GM12878 (cell line): ENCODE results near the gene SCRT2. TPM values are rescaled to one million over a fixed set of nuclear protein-coding genes. Genes with fewer than 3 reads are reported as not detected.

Experiments
- ATAC-seq: fragments of 200-7000 bp; cut with Tn5 transposase; 3 replicates; pipeline ENCODE4 v1.9.1; 2020; ENCODE audit warnings: mild to moderate bottlenecking, moderate library complexity
- BruUV-seq: library from RNA; stranded (reverse); fragments of 400-500 nt; replicated peaks from 2 replicates; lab custom pipeline; 2021; lab: Mats Ljungman, UMichigan
- CTCF ChIA-PET: fragments of 300-600 bp; sonication (Branson Sonifier 250); formaldehyde crosslinking; extraction: SDS; loops from one replicate; lab custom pipeline; 2021; ENCODE audit warnings: inconsistent platforms; lab: Yijun Ruan, JAX
- POLR2A ChIA-PET: fragments of 350-600 bp; formaldehyde crosslinking; extraction: SDS; loops from one replicate; lab custom pipeline; 2021; ENCODE audit warnings: inconsistent platforms; lab: Charles Lee
- RAD21 ChIA-PET: fragments of 300-600 bp; sonication (Branson Sonifier 250); formaldehyde crosslinking; loops from one replicate; lab custom pipeline; 2023; ENCODE audit warnings: antibody characterized with exemption; ENCODE audit not compliant: unreplicated experiment; lab: Charles Lee
- SMC1A ChIA-PET: fragments of 300-600 bp; sonication (Branson Sonifier 250); formaldehyde crosslinking; loops from one replicate; lab custom pipeline; 2023; ENCODE audit not compliant: unreplicated experiment, uncharacterized antibody; lab: Charles Lee
- DNase-seq: peaks from one replicate; pipeline ENCODE4 v3.0.0-alpha.2; 2011; ENCODE audit warnings: low read depth, low spot score
- FAIRE-seq: peaks from 3 replicates; lab custom pipeline; 2011; peaks lifted over from hg19 to GRCh38; lab: Jason Lieb, UNC
- H2AFZ ChIP-seq: 2 replicates; pipeline ENCODE4 v1.6.0; 2011; ENCODE audit warnings: low read depth, low read length, control low read depth; ENCODE audit not compliant: control insufficient read depth
- H3K27ac ChIP-seq: 2 replicates; pipeline ENCODE4 v1.5.1; 2011; ENCODE audit warnings: control low read depth; ENCODE audit not compliant: control insufficient read depth, insufficient read depth
- H3K27me3 ChIP-seq, 2 experiments: replicated peaks in 1 of 2; 2 replicates each; pipeline versions ENCODE4 v1.6.0 to v1.6.1; 2011; ENCODE audit warnings: low read length in 1 of 2; ENCODE audit not compliant: control insufficient read depth in 2 of 2, insufficient read depth in 2 of 2
- H3K36me3 ChIP-seq, 2 experiments: 2 replicates each; pipeline ENCODE4 v1.5.1; 2011; ENCODE audit warnings: low read length in 1 of 2; ENCODE audit not compliant: control insufficient read depth in 2 of 2, insufficient read depth in 2 of 2
- H3K4me1 ChIP-seq: 2 replicates; pipeline ENCODE4 v1.6.1; 2011; ENCODE audit warnings: mild to moderate bottlenecking, low read length, moderate library complexity, mixed read lengths; ENCODE audit not compliant: control insufficient read depth, insufficient read depth
- H3K4me2 ChIP-seq: 2 replicates; pipeline ENCODE4 v1.6.0; 2011; ENCODE audit warnings: control low read depth; ENCODE audit not compliant: control insufficient read depth, insufficient read depth
- H3K4me3 ChIP-seq: fragments of 200-600 bp; sonication (generic); 2 replicates; pipeline ENCODE4 v1.5.1; 2016
- H3K79me2 ChIP-seq: 2 replicates; pipeline ENCODE4 v1.6.0; 2011; ENCODE audit warnings: low read length; ENCODE audit not compliant: control insufficient read depth, insufficient read depth
- H3K9ac ChIP-seq: 2 replicates; pipeline ENCODE4 v1.8.0; 2011; ENCODE audit warnings: low read length, control low read depth, mixed read lengths; ENCODE audit not compliant: control insufficient read depth, insufficient read depth
- H3K9me3 ChIP-seq: replicated peaks from 3 replicates; pipeline ENCODE4 v1.5.1; 2011; ENCODE audit warnings: mild to moderate bottlenecking, low read length; ENCODE audit not compliant: control insufficient read depth, insufficient read depth
- H4K20me1 ChIP-seq: 2 replicates; pipeline ENCODE4 v1.6.0; 2011; ENCODE audit not compliant: control insufficient read depth, insufficient read depth
- CBFB ChIP-seq: IDR thresholded peaks from 2 replicates; pipeline ENCODE4 v1.6.1; 2016; ENCODE audit warnings: antibody characterized with exemption, low read depth
- JUND ChIP-seq: IDR thresholded peaks from 2 replicates; pipeline ENCODE4 v1.6.1; 2012; ENCODE audit warnings: low read depth, mild to moderate bottlenecking, low read length, improper control_type of control experiment, moderate library complexity
- MXI1 ChIP-seq: fragments of 150-350 bp; IDR thresholded peaks from 2 replicates; pipeline ENCODE4 v1.6.1; 2011; ENCODE audit warnings: low read depth, mild to moderate bottlenecking, inconsistent platforms, low read length, improper control_type of control experiment
- NFYB ChIP-seq: IDR thresholded peaks from 2 replicates; pipeline ENCODE4 v1.6.1; 2011; ENCODE audit warnings: low read depth, mild to moderate bottlenecking, low read length, improper control_type of control experiment, moderate library complexity; ENCODE audit not compliant: insufficient read depth
- POLR2A ChIP-seq: IDR thresholded peaks from 2 replicates; pipeline ENCODE4 v1.6.1; 2011; ENCODE audit warnings: low read depth, mild to moderate bottlenecking, low read length
- ZNF274 ChIP-seq: IDR thresholded peaks from one replicate; pipeline ENCODE4 v1.8.0; 2011; ENCODE audit not compliant: insufficient read length, insufficient read depth
- WGBS: methylation state at CpG from one replicate; pipeline ENCODE4 v1.1.6; 2016; ENCODE audit warnings: low lambda C conversion rate; ENCODE audit not compliant: insufficient replicate concordance, insufficient coverage; ENCODE audit errors: missing lambda C conversion rate; 5-methylcytosine and 5-hydroxymethylcytosine counted together
- in situ Hi-C: fragments of 300-500 bp; cut with MboI; formaldehyde crosslinking; loops from 9 replicates; pipeline ENCODE4 v1.14.3; 2018; ENCODE audit warnings: mixed read lengths
- intact Hi-C: fragments of 100-400 bp; cut with micrococcal nuclease; formaldehyde crosslinking; loops from one replicate; pipeline ENCODE4 v1.14.2; 2022; ENCODE audit not compliant: unreplicated experiment
- polyA plus RNA-seq, 11 experiments: library from polyadenylated mRNA; depleted of rRNA in 4 of 11; unstranded in 6 of 11; stranded (reverse) in 5 of 11; fragments of >200 nt; fragmentation: Nextera tagmentation in 4 of 11; fragmentation: Illumina TruSeq in 1 of 11; extraction: Ambion mirVana in 4 of 11; extraction: Trizol in 1 of 11; gene quantifications; 1 replicate in 1 of 11; 2 replicates in 10 of 11; pipeline versions ENCODE4 v1.2.1 to v1.2.3, GENCODE V29; 2011 to 2016; ENCODE audit warnings: inconsistent platforms in 2 of 11, missing spikeins in 2 of 11, low read depth in 1 of 11
- total RNA-seq, 4 experiments: library from RNA; depleted of rRNA in 3 of 4; stranded (reverse); fragments of >200 nt in 3 of 4; fragmentation: Illumina TruSeq in 1 of 4; extraction: Trizol in 1 of 4; gene quantifications; 2 replicates each; pipeline versions ENCODE4 v1.2.1 to v1.2.3, GENCODE V29; 2013 to 2021
- TF ChIP-seq, protein P1 (sequence below): fragments of 450-650 bp; IDR thresholded peaks from 2 replicates; pipeline ENCODE4 v1.6.1; 2017; ENCODE audit warnings: mild to moderate bottlenecking, moderate library complexity
- TF ChIP-seq, protein P2 (sequence below): IDR thresholded peaks from 2 replicates; pipeline ENCODE4 v1.6.1; 2011; ENCODE audit warnings: mild to moderate bottlenecking, low read depth, low read length, moderate library complexity; ENCODE audit not compliant: insufficient replicate concordance

Gene SCRT2
- total and polyA plus RNA-seq, 10 of the 15 experiments (the other 5 are each of a cell fraction or from before 2014, with no cell fraction given) = not detected

DNA sequence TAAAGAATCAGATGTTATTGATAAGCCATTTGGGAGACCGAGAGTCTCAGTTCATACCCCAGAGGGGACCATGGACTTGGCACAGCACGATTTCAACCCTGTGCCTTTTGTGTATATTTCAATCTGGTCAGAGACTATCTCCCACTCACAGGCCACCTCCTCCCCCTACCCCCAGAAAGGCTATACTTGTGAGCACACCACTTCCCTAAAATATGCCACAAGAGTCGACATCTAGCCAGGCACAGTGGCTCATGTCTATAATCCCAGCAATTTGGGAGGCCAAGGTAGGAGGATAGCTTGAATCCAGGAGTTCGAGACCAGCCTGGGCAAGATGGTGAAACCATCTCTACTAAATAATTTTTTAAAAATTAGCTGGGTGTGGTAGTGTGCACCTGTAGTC is 51.9 kb downstream of the SCRT2 start (continued):
- TF ChIP-seq, protein P1, sequence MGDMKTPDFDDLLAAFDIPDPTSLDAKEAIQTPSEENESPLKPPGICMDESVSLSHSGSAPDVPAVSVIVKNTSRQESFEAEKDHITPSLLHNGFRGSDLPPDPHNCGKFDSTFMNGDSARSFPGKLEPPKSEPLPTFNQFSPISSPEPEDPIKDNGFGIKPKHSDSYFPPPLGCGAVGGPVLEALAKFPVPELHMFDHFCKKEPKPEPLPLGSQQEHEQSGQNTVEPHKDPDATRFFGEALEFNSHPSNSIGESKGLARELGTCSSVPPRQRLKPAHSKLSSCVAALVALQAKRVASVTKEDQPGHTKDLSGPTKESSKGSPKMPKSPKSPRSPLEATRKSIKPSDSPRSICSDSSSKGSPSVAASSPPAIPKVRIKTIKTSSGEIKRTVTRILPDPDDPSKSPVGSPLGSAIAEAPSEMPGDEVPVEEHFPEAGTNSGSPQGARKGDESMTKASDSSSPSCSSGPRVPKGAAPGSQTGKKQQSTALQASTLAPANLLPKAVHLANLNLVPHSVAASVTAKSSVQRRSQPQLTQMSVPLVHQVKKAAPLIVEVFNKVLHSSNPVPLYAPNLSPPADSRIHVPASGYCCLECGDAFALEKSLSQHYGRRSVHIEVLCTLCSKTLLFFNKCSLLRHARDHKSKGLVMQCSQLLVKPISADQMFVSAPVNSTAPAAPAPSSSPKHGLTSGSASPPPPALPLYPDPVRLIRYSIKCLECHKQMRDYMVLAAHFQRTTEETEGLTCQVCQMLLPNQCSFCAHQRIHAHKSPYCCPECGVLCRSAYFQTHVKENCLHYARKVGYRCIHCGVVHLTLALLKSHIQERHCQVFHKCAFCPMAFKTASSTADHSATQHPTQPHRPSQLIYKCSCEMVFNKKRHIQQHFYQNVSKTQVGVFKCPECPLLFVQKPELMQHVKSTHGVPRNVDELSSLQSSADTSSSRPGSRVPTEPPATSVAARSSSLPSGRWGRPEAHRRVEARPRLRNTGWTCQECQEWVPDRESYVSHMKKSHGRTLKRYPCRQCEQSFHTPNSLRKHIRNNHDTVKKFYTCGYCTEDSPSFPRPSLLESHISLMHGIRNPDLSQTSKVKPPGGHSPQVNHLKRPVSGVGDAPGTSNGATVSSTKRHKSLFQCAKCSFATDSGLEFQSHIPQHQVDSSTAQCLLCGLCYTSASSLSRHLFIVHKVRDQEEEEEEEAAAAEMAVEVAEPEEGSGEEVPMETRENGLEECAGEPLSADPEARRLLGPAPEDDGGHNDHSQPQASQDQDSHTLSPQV = no peak

- Histone ChIP-seq H4K20me1 (no peaks in the 10 kb centered on the region), H3K27me3 (peaks cover 0 to 3% of the 10 kb centered on the region in 2 experiments; a peak in 2 of 4 replicates), H3K4me1 (no peaks in the 10 kb centered on the region), H3K36me3 (no peaks in the 10 kb centered on the region), H3K4me3 (no peak overlapping the region), H3K79me2 (no peaks in the 10 kb centered on the region), H3K4me2 (no peak overlapping the region), H3K9me3 (peaks cover under 1% of the 10 kb centered on the region)
- no TSS peak for BruUV-seq
- no peak for FAIRE-seq
- 5% methylated on average over 4 of the region's 4 CpGs for WGBS
- ATAC-seq = no peak
- ChIA-PET RAD21 (no interaction called here), POLR2A (no interaction called here), CTCF (interaction anchor here (0.7 to 1.4 kb wide), 2 partner anchors 17 to 22 kb away, joined by 3 to 8 read pairs; no protein-coding TSS in a partner anchor)
- in situ Hi-C loops = no loop called here
- DNase-seq = no peak
- intact Hi-C loops = no loop called here
- no peak for TF ChIP-seq POLR2A
- no peak for TF ChIP-seq CBFB
- TF ChIP-seq NFYB = no peak
- TF ChIP-seq JUND = no peak
- no peak for TF ChIP-seq ZNF274
- TF ChIP-seq, protein P2, sequence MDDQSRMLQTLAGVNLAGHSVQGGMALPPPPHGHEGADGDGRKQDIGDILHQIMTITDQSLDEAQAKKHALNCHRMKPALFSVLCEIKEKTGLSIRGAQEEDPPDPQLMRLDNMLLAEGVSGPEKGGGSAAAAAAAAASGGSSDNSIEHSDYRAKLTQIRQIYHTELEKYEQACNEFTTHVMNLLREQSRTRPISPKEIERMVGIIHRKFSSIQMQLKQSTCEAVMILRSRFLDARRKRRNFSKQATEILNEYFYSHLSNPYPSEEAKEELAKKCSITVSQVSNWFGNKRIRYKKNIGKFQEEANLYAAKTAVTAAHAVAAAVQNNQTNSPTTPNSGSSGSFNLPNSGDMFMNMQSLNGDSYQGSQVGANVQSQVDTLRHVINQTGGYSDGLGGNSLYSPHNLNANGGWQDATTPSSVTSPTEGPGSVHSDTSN = no peak
- no peak for TF ChIP-seq MXI1
- TF ChIP-seq, all 136 proteins: peak for 0
- Histone ChIP-seq H3K27ac (no peak overlapping the region), H2AFZ (no peak overlapping the region), H3K9ac (no peak overlapping the region)
- SMC1A ChIA-PET = interaction anchor here (1.0 kb wide), 1 partner anchor 22 kb away, joined by 6 read pairs; no protein-coding TSS in a partner anchor
These were observed 52.6 kb downstream of the SCRT2 start for GRCh38 chr20:623021-623420.
